ENCODE data around the gene RIF1. TPM values are rescaled to one million over a fixed set of nuclear protein-coding genes. Genes with fewer than 3 reads are reported as not detected.
A peak's percentile ranks its signal among the peaks of the same experiment; 100 is the strongest.

The RIF1 gene
- total RNA-seq, 1 donor from 2014 or later, result 39.1 TPM

GRCh38 chr2:151506170-151506569 lies 96.5 kb downstream of the RIF1 start:
- H3K9ac ChIP-seq (ENCODE audit: low read length), result no peak overlapping the region
- no peak overlapping the region for H3K4me3 ChIP-seq (ENCODE audit: insufficient read depth, low read depth, low read length)
- H3K4me3 Mint-ChIP-seq (ENCODE audit: unreplicated experiment), result no peak overlapping the region
- FAIRE-seq (no peak), DNase-seq (ENCODE audit: low read depth) (no peak)
- H3K79me2 ChIP-seq (ENCODE audit: insufficient read depth, low read length), result no peaks in the 10 kb centered on the region
- H3K27ac Mint-ChIP-seq (ENCODE audit: unreplicated experiment), result no peak overlapping the region
- H3K36me3 Mint-ChIP-seq (ENCODE audit: low read depth, unreplicated experiment), result peaks cover 2% of the 10 kb centered on the region
- H3K36me3 ChIP-seq (ENCODE audit: insufficient read depth, low read length), result no peaks in the 10 kb centered on the region
- no peaks in the 10 kb centered on the region for H3K4me1 Mint-ChIP-seq (ENCODE audit: low read depth, unreplicated experiment)
- no peak for TF ChIP-seq EZH2 (IDR thresholded peaks at IDR 0.05; ENCODE audit: insufficient read depth, low read length)
- TF ChIP-seq CTCF (IDR thresholded peaks at IDR 0.05; ENCODE audit: insufficient read depth, low read depth, low read length), result no peak
- no peaks in the 10 kb centered on the region for H3K27me3 Mint-ChIP-seq (ENCODE audit: low read depth, unreplicated experiment)
- no peak overlapping the region for H3K27ac ChIP-seq (ENCODE audit: low read depth, low read length)
- H3K9me3 Mint-ChIP-seq (ENCODE audit: unreplicated experiment), result no peaks in the 10 kb centered on the region
- no peak overlapping the region for H3K4me2 ChIP-seq (ENCODE audit: low read length)
- H4K20me1 ChIP-seq (ENCODE audit: insufficient read depth, low read length), result no peaks in the 10 kb centered on the region
- no peaks in the 10 kb centered on the region for H3K27me3 ChIP-seq (ENCODE audit: insufficient read depth, low read length)
- no peaks in the 10 kb centered on the region for H3K9me3 ChIP-seq (ENCODE audit: insufficient read depth, low read depth, low read length)
- no peaks in the 10 kb centered on the region for H3K4me1 ChIP-seq (ENCODE audit: insufficient read depth, low read length)
- no peak overlapping the region for H2AFZ ChIP-seq (ENCODE audit: low read depth, low read length)

- no peak overlapping the region for H3K27ac ChIP-seq (ENCODE audit: low read depth, low read length)
- peaks cover 2% of the 10 kb centered on the region for H3K9me3 Mint-ChIP-seq (ENCODE audit: unreplicated experiment)
- H3K4me2 ChIP-seq (ENCODE audit: low read length), result no peak overlapping the region
- H3K4me3 Mint-ChIP-seq (ENCODE audit: unreplicated experiment), result no peak overlapping the region
- FAIRE-seq (no peak), DNase-seq (ENCODE audit: low read depth) (no peak)
- H3K27me3 ChIP-seq (ENCODE audit: insufficient read depth, low read length), result no peaks in the 10 kb centered on the region
- no peak overlapping the region for H3K27ac Mint-ChIP-seq (ENCODE audit: unreplicated experiment)
- no peak overlapping the region for H3K4me3 ChIP-seq (ENCODE audit: insufficient read depth, low read depth, low read length)
- no peaks in the 10 kb centered on the region for H3K4me1 Mint-ChIP-seq (ENCODE audit: low read depth, unreplicated experiment)
- H3K4me1 ChIP-seq (ENCODE audit: insufficient read depth, low read length), result no peaks in the 10 kb centered on the region
- peaks cover 5% of the 10 kb centered on the region for H3K36me3 Mint-ChIP-seq (ENCODE audit: low read depth, unreplicated experiment)
- H3K9ac ChIP-seq (ENCODE audit: low read length), result no peak overlapping the region
- no peaks in the 10 kb centered on the region for H3K79me2 ChIP-seq (ENCODE audit: insufficient read depth, low read length)
- TF ChIP-seq EZH2 (IDR thresholded peaks at IDR 0.05; ENCODE audit: insufficient read depth, low read length) (no peak), CTCF (IDR thresholded peaks at IDR 0.05; ENCODE audit: insufficient read depth, low read depth, low read length) (no peak)
- no peaks in the 10 kb centered on the region for H4K20me1 ChIP-seq (ENCODE audit: insufficient read depth, low read length)
- no peaks in the 10 kb centered on the region for H3K27me3 Mint-ChIP-seq (ENCODE audit: low read depth, unreplicated experiment)
- H3K9me3 ChIP-seq (ENCODE audit: insufficient read depth, low read depth, low read length), result no peaks in the 10 kb centered on the region
- H2AFZ ChIP-seq (ENCODE audit: low read depth, low read length), result no peak overlapping the region
- H3K36me3 ChIP-seq (ENCODE audit: insufficient read depth, low read length), result no peaks in the 10 kb centered on the region
Observed at GRCh38 chr2:151508519-151508918, 98.8 kb downstream of the RIF1 start.

GRCh38 chr2:151518802-151519201 lies 109.1 kb downstream of the RIF1 start:
- H4K20me1 ChIP-seq (ENCODE audit: insufficient read depth, low read length), result no peaks in the 10 kb centered on the region
- no peak overlapping the region for H3K9ac ChIP-seq (ENCODE audit: low read length)
- Mint-ChIP-seq H3K27me3 (ENCODE audit: low read depth, unreplicated experiment) (no peaks in the 10 kb centered on the region), H3K4me1 (ENCODE audit: low read depth, unreplicated experiment) (peaks cover 9% of the 10 kb centered on the region), H3K9me3 (ENCODE audit: unreplicated experiment) (no peaks in the 10 kb centered on the region), H3K4me3 (ENCODE audit: unreplicated experiment) (no peak overlapping the region), H3K36me3 (ENCODE audit: low read depth, unreplicated experiment) (no peaks in the 10 kb centered on the region), H3K27ac (ENCODE audit: unreplicated experiment) (no peak overlapping the region)
- no peak for FAIRE-seq
- no peak overlapping the region for H2AFZ ChIP-seq (ENCODE audit: low read depth, low read length)
- no peaks in the 10 kb centered on the region for H3K9me3 ChIP-seq (ENCODE audit: insufficient read depth, low read depth, low read length)
- H3K4me3 ChIP-seq (ENCODE audit: insufficient read depth, low read depth, low read length), result no peak overlapping the region
- TF ChIP-seq CTCF (IDR thresholded peaks at IDR 0.05; ENCODE audit: insufficient read depth, low read depth, low read length), result no peak
- TF ChIP-seq EZH2 (IDR thresholded peaks at IDR 0.05; ENCODE audit: insufficient read depth, low read length), result no peak
- no peak overlapping the region for H3K27ac ChIP-seq (ENCODE audit: low read depth, low read length)
- H3K4me2 ChIP-seq (ENCODE audit: low read length), result no peak overlapping the region
- DNase-seq (ENCODE audit: low read depth), result peak; percentile 2
- no peaks in the 10 kb centered on the region for H3K36me3 ChIP-seq (ENCODE audit: insufficient read depth, low read length)
- H3K79me2 ChIP-seq (ENCODE audit: insufficient read depth, low read length), result no peaks in the 10 kb centered on the region
- no peaks in the 10 kb centered on the region for H3K4me1 ChIP-seq (ENCODE audit: insufficient read depth, low read length)
- no peaks in the 10 kb centered on the region for H3K27me3 ChIP-seq (ENCODE audit: insufficient read depth, low read length)
